Esophagus squamous epithelium (tissue), 5 donors: ENCODE data around the gene CLDN6. TPM values are rescaled to one million over a fixed set of nuclear protein-coding genes. Genes with fewer than 3 reads are reported as not detected.

ENCODE experiments used
- DNase-seq: peaks from one replicate; lab custom pipeline; 2025; lab: John Stamatoyannopoulos, UW
- H3K27ac ChIP-seq, 4 donors: fragments of 200-600 bp; sonication (generic); one replicate each; pipeline ENCODE4 v1.5.1; 2016 to 2019; ENCODE audit warnings: mild to moderate bottlenecking in 1 of 4
- H3K27me3 ChIP-seq, 4 donors: fragments of 200-600 bp; sonication (generic); 1 replicate in 3 of 4; 2 replicates in 1 of 4; pipeline versions ENCODE4 v1.5.1 to v1.6.0; 2017 to 2021; ENCODE audit warnings: antibody characterized with exemption in 1 of 4
- H3K36me3 ChIP-seq, 3 donors: fragments of 200-600 bp; sonication (generic); one replicate each; pipeline ENCODE4 v1.5.1; 2016 to 2019
- H3K4me1 ChIP-seq, 3 donors: fragments of 200-600 bp; sonication (generic); one replicate each; pipeline ENCODE4 v1.5.1; 2017 to 2019
- H3K4me3 ChIP-seq, 4 donors: fragments of 200-600 bp; sonication (generic); 1 replicate in 3 of 4; 2 replicates in 1 of 4; pipeline ENCODE4 v1.5.1; 2016 to 2019; ENCODE audit warnings: mild to moderate bottlenecking in 2 of 4, moderate library complexity in 1 of 4
- H3K9me3 ChIP-seq, 3 donors: fragments of 200-600 bp; sonication (generic); one replicate each; pipeline ENCODE4 v1.5.1; 2016 to 2019
- POLR2A ChIP-seq, 4 donors: fragments of 450-650 bp; IDR thresholded peaks; one replicate each; pipeline ENCODE4 v1.6.1; 2017; ENCODE audit warnings: antibody characterized with exemption in 4 of 4, mild to moderate bottlenecking in 4 of 4, moderate library complexity in 3 of 4
- WGBS, 2 donors: methylation state at CpG; one replicate each; pipeline ENCODE4 v1.1.5; 2018; 5-methylcytosine and 5-hydroxymethylcytosine counted together
- intact Hi-C: fragments of 100-400 bp; cut with DNase I; formaldehyde crosslinking; loops from one replicate; pipeline ENCODE4 v1.15.0; 2022
- total RNA-seq, 4 donors: library from RNA; depleted of rRNA; stranded (reverse); fragments of >200 nt; gene quantifications; one replicate each; pipeline ENCODE4 v1.1.0, GENCODE V29; 2016
- TF ChIP-seq, protein P1 (sequence below), 6 experiments: fragments of 450-650 bp in 4 of 6; fragments of 200-600 bp in 2 of 6; sonication (generic) in 2 of 6; IDR thresholded peaks; one replicate each; pipeline ENCODE4 v1.5.1; 2016 to 2019; ENCODE audit warnings: antibody characterized with exemption in 6 of 6, mild to moderate bottlenecking in 4 of 6, moderate library complexity in 4 of 6
- donor health status: DM: yes; HTN: yes; CAD: no.

Gene CLDN6
- total RNA-seq, 4 donors from 2014 or later = not detected

DNA sequence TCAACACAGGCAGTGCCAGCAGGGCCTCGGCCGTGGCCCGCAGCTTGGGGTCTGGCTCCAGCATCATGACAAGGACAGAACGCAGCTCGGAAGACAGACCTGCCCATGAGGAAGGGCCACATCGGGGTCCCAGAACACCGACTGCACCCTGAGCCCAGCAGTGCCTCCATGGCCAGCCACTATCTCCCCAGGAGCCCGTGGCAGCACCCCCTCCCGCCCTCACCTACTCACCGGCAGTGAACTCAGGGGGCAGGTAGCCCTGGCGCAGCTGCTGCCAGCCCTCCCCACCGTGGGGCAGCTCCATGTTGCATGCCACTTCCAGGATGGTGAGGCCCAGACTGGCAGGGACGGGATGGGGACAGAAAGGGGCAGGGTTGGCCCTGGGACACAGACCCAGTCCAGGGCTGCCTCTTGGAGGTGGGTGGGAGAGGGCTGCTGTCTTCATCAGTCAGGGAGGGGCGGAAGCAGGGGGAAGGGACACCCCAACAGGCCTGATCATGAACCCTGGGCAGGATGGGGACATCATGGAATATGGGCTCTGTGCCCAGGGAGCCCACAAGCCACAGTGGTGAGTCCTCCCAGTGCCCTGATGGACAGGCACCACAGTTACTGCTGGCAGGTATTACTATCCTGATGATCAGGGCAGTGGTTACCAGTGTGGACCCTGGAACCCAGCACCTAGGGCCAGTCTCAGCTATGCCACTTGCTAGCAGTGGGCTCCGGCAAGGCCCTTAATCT lies 43.5 kb downstream of the CLDN6 start:
- Histone ChIP-seq H3K4me3 (no peak overlapping the region), H3K4me1 (peaks cover 12 to 44% (median 20%) of the 10 kb centered on the region in 3 donors), H3K27me3 (peaks cover 0 to 9% (median 0%) of the 10 kb centered on the region in 4 donors), H3K9me3 (no peaks in the 10 kb centered on the region), H3K36me3 (peaks cover 0 to 6% (median 0%) of the 10 kb centered on the region in 3 donors), H3K27ac (no peak overlapping the region)
- intact Hi-C loops = no loop called here
- TF ChIP-seq, protein P1, sequence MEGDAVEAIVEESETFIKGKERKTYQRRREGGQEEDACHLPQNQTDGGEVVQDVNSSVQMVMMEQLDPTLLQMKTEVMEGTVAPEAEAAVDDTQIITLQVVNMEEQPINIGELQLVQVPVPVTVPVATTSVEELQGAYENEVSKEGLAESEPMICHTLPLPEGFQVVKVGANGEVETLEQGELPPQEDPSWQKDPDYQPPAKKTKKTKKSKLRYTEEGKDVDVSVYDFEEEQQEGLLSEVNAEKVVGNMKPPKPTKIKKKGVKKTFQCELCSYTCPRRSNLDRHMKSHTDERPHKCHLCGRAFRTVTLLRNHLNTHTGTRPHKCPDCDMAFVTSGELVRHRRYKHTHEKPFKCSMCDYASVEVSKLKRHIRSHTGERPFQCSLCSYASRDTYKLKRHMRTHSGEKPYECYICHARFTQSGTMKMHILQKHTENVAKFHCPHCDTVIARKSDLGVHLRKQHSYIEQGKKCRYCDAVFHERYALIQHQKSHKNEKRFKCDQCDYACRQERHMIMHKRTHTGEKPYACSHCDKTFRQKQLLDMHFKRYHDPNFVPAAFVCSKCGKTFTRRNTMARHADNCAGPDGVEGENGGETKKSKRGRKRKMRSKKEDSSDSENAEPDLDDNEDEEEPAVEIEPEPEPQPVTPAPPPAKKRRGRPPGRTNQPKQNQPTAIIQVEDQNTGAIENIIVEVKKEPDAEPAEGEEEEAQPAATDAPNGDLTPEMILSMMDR (IDR thresholded peaks at IDR 0.05) = no peak
- no peak for TF ChIP-seq POLR2A (IDR thresholded peaks at IDR 0.05)
- no peak for DNase-seq
- WGBS, 2 donors = 93% methylated on average over 2 of the region's 15 CpGs; no CpG with 5 or more reads in 1 of the 2 donors

DNA sequence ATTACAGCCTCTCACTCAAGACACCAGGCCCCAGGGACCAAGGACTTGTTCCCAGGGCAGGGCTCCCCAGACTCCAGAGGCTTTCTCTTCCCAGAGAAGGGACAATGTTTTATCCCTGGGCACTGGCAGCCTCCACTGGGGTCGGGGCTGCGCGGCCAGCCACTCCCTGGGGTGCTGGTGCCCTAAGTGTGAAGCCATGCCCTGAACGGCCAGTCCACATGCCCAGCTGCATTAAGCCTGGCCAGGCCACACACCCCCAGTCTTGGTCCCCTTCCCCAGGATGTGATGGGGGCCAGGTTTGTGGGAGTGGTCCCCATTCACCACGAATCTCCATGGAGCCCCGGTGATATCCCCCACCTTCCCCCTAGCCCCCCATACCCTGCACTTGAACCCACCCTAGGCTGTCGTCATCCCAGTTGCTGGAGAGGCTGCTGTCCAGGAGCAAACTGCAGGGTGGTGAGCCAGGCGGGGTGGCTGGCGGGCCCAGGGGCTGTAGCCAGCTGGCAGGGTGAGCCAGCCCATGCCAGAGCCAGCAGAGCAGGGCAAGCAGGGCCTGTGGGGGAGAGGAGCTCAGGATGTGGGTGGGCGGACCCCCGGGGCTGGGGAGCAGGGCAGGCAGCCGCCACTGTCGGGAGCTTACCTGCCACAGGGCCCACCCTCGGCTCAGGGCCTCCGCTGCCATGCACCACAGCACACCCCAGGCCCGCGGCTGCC lies 44.2 kb downstream of the CLDN6 start:
- Histone ChIP-seq H3K4me1 (peaks cover 11 to 44% (median 21%) of the 10 kb centered on the region in 3 donors), H3K9me3 (no peaks in the 10 kb centered on the region), H3K27me3 (peaks cover 0 to 3% (median 0%) of the 10 kb centered on the region in 4 donors), H3K36me3 (peaks cover 0 to 6% (median 0%) of the 10 kb centered on the region in 3 donors), H3K27ac (no peak overlapping the region), H3K4me3 (no peak overlapping the region)
- intact Hi-C loops = no loop called here
- DNase-seq = no peak
- TF ChIP-seq, protein P1 (IDR thresholded peaks at IDR 0.05) = no peak
- TF ChIP-seq POLR2A (IDR thresholded peaks at IDR 0.05) = no peak
- 65 to 93% methylated on average over 3 to 4 of the region's 17 CpGs for WGBS, 2 donors

- peaks cover 0 to 6% (median 0%) of the 10 kb centered on the region in 3 donors for H3K36me3 ChIP-seq
- 51 to 94% methylated on average over 2 to 3 of the region's 5 CpGs for WGBS, 2 donors
- no peak overlapping the region for H3K27ac ChIP-seq
- H3K9me3 ChIP-seq = no peaks in the 10 kb centered on the region
- H3K27me3 ChIP-seq = peaks cover 0 to 6% (median 0%) of the 10 kb centered on the region in 4 donors
- no peak for DNase-seq
- peaks cover 17 to 44% (median 27%) of the 10 kb centered on the region in 3 donors for H3K4me1 ChIP-seq
- no peak overlapping the region for H3K4me3 ChIP-seq
- TF ChIP-seq POLR2A (IDR thresholded peaks at IDR 0.05) = no peak
- TF ChIP-seq, protein P1 (IDR thresholded peaks at IDR 0.05) = no peak
- intact Hi-C loops = no loop called here
These were observed 44.9 kb downstream of the CLDN6 start for GRCh38 chr16:2973093-2973492.

- Histone ChIP-seq H3K9me3 (no peaks in the 10 kb centered on the region), H3K27ac (no peak overlapping the region), H3K4me1 (peaks cover 18 to 44% (median 28%) of the 10 kb centered on the region in 3 donors), H3K36me3 (peaks cover 0 to 6% (median 0%) of the 10 kb centered on the region in 3 donors), H3K27me3 (peaks cover 0 to 15% (median 8%) of the 10 kb centered on the region in 4 donors), H3K4me3 (no peak overlapping the region)
- TF ChIP-seq, protein P1 (IDR thresholded peaks at IDR 0.05) = no peak
- TF ChIP-seq POLR2A (IDR thresholded peaks at IDR 0.05) = no peak
- WGBS, 2 donors = 73 to 75% methylated on average over 7 to 8 of the region's 15 CpGs
- intact Hi-C loops = no loop called here
- no peak for DNase-seq
These were observed 45.8 kb downstream of the CLDN6 start for GRCh38 chr16:2971985-2972784.
